Neural cell (in vitro differentiated cells): ENCODE measurements around the gene DUSP2. TPM values are rescaled to one million over a fixed set of nuclear protein-coding genes. Genes with fewer than 3 reads are reported as not detected.

Source experiments
- H2AFZ ChIP-seq: fragments of 200-600, 300-800 bp; sonication (generic), shearing (Covaris generic); 2 replicates; pipeline ENCODE4 v1.6.0; 2014; ENCODE audit warnings: low read depth, mild to moderate bottlenecking, antibody characterized with exemption, low read length, moderate library complexity
- H3F3A ChIP-seq: fragments of 200-600 bp; shearing (Covaris generic); 2 replicates; pipeline ENCODE4 v1.6.1; 2016; ENCODE audit warnings: mild to moderate bottlenecking, moderate library complexity, mixed read lengths, antibody characterized with exemption, low read length; ENCODE audit not compliant: insufficient read depth, poor library complexity, severe bottlenecking
- H3K27ac ChIP-seq: fragments of 200-600, 300-800 bp; sonication (generic), shearing (Covaris generic); 2 replicates; pipeline ENCODE4 v1.5.1; 2014; ENCODE audit warnings: mild to moderate bottlenecking, low read length, moderate library complexity
- H3K27me3 ChIP-seq: fragments of 300-800, 200-600 bp; sonication (generic), shearing (Covaris generic); 2 replicates; pipeline ENCODE4 v1.6.0; 2014; ENCODE audit warnings: mild to moderate bottlenecking, low read depth, low read length, moderate library complexity; ENCODE audit not compliant: insufficient read depth
- H3K36me3 ChIP-seq: fragments of 300-800, 200-600 bp; sonication (generic), shearing (Covaris generic); 2 replicates; pipeline ENCODE4 v1.5.1; 2014; ENCODE audit warnings: mild to moderate bottlenecking, antibody characterized with exemption, low read length, moderate library complexity; ENCODE audit not compliant: insufficient read depth
- H3K4me2 ChIP-seq: fragments of 300-800, 200-600 bp; sonication (generic), shearing (Covaris generic); 2 replicates; pipeline ENCODE4 v1.6.0; 2014; ENCODE audit warnings: mild to moderate bottlenecking, low read length
- H3K4me3 ChIP-seq: fragments of 300-800, 200-600 bp; sonication (generic), shearing (Covaris generic); 2 replicates; pipeline ENCODE4 v1.5.1; 2014; ENCODE audit warnings: mild to moderate bottlenecking, low read length, moderate library complexity
- H3K79me2 ChIP-seq: fragments of 200-600 bp; shearing (Covaris generic); replicated peaks from 2 replicates; pipeline ENCODE4 v1.6.0; 2014; ENCODE audit warnings: mild to moderate bottlenecking, low read length, moderate library complexity; ENCODE audit not compliant: insufficient read depth
- H3K9ac ChIP-seq: fragments of 300-800, 200-600 bp; sonication (generic), shearing (Covaris generic); 2 replicates; pipeline ENCODE4 v1.6.1; 2016; ENCODE audit warnings: mild to moderate bottlenecking, low read length, mixed read lengths
- H3K9me2 ChIP-seq: fragments of 200-600 bp; shearing (Covaris generic); 2 replicates; pipeline ENCODE4 v1.6.1; 2016; ENCODE audit warnings: mild to moderate bottlenecking, low read length, mixed read lengths; ENCODE audit not compliant: insufficient read depth
- H3K9me3 ChIP-seq: fragments of 200-600, 300-800 bp; sonication (generic), shearing (Covaris generic); 2 replicates; pipeline ENCODE4 v1.6.1; 2016; ENCODE audit warnings: mild to moderate bottlenecking, mixed run types, low read length, moderate library complexity, mixed read lengths
- H4K20me1 ChIP-seq: fragments of 200-600 bp; shearing (Covaris generic); 2 replicates; pipeline ENCODE4 v1.6.1; 2016; ENCODE audit warnings: mild to moderate bottlenecking, mixed run types; ENCODE audit not compliant: insufficient read depth
- EP300 ChIP-seq: fragments of 450-650 bp; conservative IDR thresholded peaks from 2 replicates; pipeline ENCODE4 v1.6.1; 2014; ENCODE audit warnings: antibody characterized with exemption, mild to moderate bottlenecking, moderate library complexity; ENCODE audit not compliant: poor library complexity, severe bottlenecking
- EZH2 ChIP-seq: fragments of 200-600, 300-800 bp; shearing (Covaris generic), sonication (generic); IDR thresholded peaks from 2 replicates; pipeline ENCODE4 v1.6.1; 2014; ENCODE audit warnings: antibody characterized with exemption, low read length, borderline replicate concordance, mild to moderate bottlenecking; ENCODE audit not compliant: insufficient read depth, poor library complexity, severe bottlenecking
- MXI1 ChIP-seq: fragments of 450-650 bp; conservative IDR thresholded peaks from 2 replicates; pipeline ENCODE4 v1.6.1; 2014; ENCODE audit warnings: antibody characterized with exemption, mild to moderate bottlenecking; ENCODE audit not compliant: poor library complexity, severe bottlenecking
- POLR2AphosphoS5 ChIP-seq: IDR thresholded peaks from 2 replicates; pipeline ENCODE4 v1.6.1; 2012
- RAD21 ChIP-seq: fragments of 450-650 bp; conservative IDR thresholded peaks from 2 replicates; pipeline ENCODE4 v1.6.1; 2014; ENCODE audit warnings: antibody characterized with exemption, mild to moderate bottlenecking, moderate library complexity
- SMC3 ChIP-seq: fragments of 450-650 bp; conservative IDR thresholded peaks from 2 replicates; pipeline ENCODE4 v1.6.1; 2014; ENCODE audit warnings: antibody characterized with exemption, mild to moderate bottlenecking, moderate library complexity; ENCODE audit not compliant: poor library complexity
- TAF1 ChIP-seq: IDR thresholded peaks from 2 replicates; pipeline ENCODE4 v1.6.1; 2012; ENCODE audit warnings: low read depth
- polyA plus RNA-seq: library from polyadenylated mRNA; depleted of rRNA; stranded (reverse); fragments of >200 nt; gene quantifications from 2 replicates; pipeline ENCODE4 v1.2.3, GENCODE V29; 2014
- TF ChIP-seq, protein P1 (sequence below): fragments of 450-650 bp; IDR thresholded peaks from 2 replicates; pipeline ENCODE4 v1.5.1; 2014; ENCODE audit warnings: antibody characterized with exemption, mild to moderate bottlenecking, moderate library complexity; ENCODE audit not compliant: poor library complexity, severe bottlenecking
- TF ChIP-seq, protein P2 (sequence below): IDR thresholded peaks from 2 replicates; pipeline ENCODE4 v1.6.1; 2012; ENCODE audit warnings: borderline replicate concordance

DUSP2 gene
- polyA plus RNA-seq, 1 donor from 2014 or later, result 2.1 TPM

DNA sequence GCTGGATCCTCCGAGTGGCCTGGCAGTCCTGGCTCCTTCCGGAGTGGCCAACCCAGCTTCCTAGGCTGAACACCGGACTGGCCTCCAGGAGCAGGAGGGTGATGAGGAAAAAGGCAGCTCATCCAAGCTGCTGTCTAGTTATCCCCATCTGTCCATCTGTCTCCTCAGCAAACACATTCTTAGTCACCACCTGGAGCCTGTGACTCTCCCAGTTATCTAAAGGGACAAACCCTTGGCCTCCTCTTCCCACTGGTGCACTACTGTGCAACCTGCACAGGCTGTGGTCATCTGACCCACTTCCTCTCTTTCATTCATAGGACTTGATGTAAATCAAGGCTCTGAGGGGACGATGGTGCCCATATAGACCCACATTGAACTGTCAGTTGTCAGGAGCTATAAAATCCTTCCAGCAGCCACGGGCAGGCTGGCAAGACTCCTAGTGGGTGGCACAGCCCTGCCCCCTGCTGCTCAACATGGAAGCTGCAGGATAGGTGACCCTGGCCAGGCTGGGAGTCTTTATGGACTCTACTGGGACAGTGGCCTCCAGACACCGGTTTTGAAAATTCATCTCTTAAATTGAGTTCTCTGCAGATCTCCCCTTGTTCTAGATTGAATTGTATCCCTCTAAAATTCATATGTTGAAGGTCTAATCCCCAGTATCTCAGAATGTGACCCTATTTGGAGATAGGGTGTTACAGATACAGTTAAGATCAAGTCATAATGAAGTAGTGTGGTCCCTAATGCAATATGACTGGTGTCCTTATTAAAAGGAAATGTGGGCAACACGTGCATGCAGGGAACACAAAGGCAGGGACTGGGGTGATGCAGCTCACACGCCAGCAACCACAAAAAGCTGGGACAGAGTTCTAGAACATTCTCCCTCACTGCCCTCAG, 29.3 kb upstream of the DUSP2 start:
- Histone ChIP-seq H3K9me3 (no peaks in the 10 kb centered on the region), H3K79me2 (no peaks in the 10 kb centered on the region), H3K27me3 (no peaks in the 10 kb centered on the region), H2AFZ (no peak overlapping the region), H3K9ac (no peak overlapping the region), H4K20me1 (no peaks in the 10 kb centered on the region), H3K36me3 (no peaks in the 10 kb centered on the region), H3K9me2 (no peaks in the 10 kb centered on the region), H3K4me2 (no peak overlapping the region), H3K27ac (no peak overlapping the region), H3F3A (no peaks in the 10 kb centered on the region), H3K4me3 (no peak overlapping the region)
- TF ChIP-seq SMC3, result peak; percentile 92
- peak; percentile 85 for TF ChIP-seq RAD21
- TF ChIP-seq, protein P1, sequence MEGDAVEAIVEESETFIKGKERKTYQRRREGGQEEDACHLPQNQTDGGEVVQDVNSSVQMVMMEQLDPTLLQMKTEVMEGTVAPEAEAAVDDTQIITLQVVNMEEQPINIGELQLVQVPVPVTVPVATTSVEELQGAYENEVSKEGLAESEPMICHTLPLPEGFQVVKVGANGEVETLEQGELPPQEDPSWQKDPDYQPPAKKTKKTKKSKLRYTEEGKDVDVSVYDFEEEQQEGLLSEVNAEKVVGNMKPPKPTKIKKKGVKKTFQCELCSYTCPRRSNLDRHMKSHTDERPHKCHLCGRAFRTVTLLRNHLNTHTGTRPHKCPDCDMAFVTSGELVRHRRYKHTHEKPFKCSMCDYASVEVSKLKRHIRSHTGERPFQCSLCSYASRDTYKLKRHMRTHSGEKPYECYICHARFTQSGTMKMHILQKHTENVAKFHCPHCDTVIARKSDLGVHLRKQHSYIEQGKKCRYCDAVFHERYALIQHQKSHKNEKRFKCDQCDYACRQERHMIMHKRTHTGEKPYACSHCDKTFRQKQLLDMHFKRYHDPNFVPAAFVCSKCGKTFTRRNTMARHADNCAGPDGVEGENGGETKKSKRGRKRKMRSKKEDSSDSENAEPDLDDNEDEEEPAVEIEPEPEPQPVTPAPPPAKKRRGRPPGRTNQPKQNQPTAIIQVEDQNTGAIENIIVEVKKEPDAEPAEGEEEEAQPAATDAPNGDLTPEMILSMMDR, result peak; percentile 85
- TF ChIP-seq POLR2AphosphoS5, result no peak

- no peaks in the 10 kb centered on the region for H3K9me3 ChIP-seq
- no peak overlapping the region for H3K4me3 ChIP-seq
- H3K9ac ChIP-seq, result no peak overlapping the region
- no peak overlapping the region for H3K27ac ChIP-seq
- no peaks in the 10 kb centered on the region for H3K36me3 ChIP-seq
- H3F3A ChIP-seq, result no peaks in the 10 kb centered on the region
- no peak overlapping the region for H2AFZ ChIP-seq
- H3K27me3 ChIP-seq, result no peaks in the 10 kb centered on the region
- H3K4me2 ChIP-seq, result no peak overlapping the region
- TF ChIP-seq EP300, result no peak
- no peak for TF ChIP-seq MXI1
- TF ChIP-seq SMC3, result no peak
- TF ChIP-seq POLR2AphosphoS5, result no peak
- TF ChIP-seq EZH2, result no peak
- TF ChIP-seq, protein P1, result no peak
- TF ChIP-seq TAF1, result no peak
- no peak for TF ChIP-seq RAD21
- no peaks in the 10 kb centered on the region for H3K9me2 ChIP-seq
- no peaks in the 10 kb centered on the region for H4K20me1 ChIP-seq
- no peaks in the 10 kb centered on the region for H3K79me2 ChIP-seq
Observed at GRCh38 chr2:96171831-96172230, 26.6 kb upstream of the DUSP2 start.

DNA sequence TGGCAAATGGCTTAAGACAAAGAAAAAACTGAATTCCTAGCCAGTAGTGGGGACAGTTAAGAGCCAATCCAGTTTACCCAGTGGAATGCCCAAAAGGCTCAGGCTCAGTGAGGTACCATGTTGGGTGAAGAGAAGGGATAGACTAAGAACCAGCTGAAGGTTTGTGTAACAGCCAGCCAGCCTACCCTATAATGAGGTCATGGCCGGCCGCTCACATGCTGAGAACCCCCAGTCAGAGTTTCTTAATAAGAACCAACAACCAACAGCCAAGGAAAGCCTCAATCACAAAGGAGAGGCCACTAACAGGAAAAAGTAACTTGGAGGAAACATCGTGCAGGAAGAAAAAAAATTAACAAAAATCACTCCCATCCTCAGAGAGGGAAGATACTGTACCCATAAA, 25.4 kb upstream of the DUSP2 start:
- Histone ChIP-seq H3K4me3 (no peak overlapping the region), H3K9ac (no peak overlapping the region), H3K79me2 (no peaks in the 10 kb centered on the region), H4K20me1 (no peaks in the 10 kb centered on the region), H2AFZ (no peak overlapping the region), H3K9me2 (no peaks in the 10 kb centered on the region), H3K4me2 (no peak overlapping the region), H3K27ac (no peak overlapping the region), H3F3A (no peaks in the 10 kb centered on the region), H3K36me3 (no peaks in the 10 kb centered on the region), H3K9me3 (no peaks in the 10 kb centered on the region), H3K27me3 (no peaks in the 10 kb centered on the region)
- no peak for TF ChIP-seq EP300
- no peak for TF ChIP-seq EZH2
- no peak for TF ChIP-seq SMC3
- TF ChIP-seq TAF1, result no peak
- TF ChIP-seq POLR2AphosphoS5, result no peak
- TF ChIP-seq, protein P2, sequence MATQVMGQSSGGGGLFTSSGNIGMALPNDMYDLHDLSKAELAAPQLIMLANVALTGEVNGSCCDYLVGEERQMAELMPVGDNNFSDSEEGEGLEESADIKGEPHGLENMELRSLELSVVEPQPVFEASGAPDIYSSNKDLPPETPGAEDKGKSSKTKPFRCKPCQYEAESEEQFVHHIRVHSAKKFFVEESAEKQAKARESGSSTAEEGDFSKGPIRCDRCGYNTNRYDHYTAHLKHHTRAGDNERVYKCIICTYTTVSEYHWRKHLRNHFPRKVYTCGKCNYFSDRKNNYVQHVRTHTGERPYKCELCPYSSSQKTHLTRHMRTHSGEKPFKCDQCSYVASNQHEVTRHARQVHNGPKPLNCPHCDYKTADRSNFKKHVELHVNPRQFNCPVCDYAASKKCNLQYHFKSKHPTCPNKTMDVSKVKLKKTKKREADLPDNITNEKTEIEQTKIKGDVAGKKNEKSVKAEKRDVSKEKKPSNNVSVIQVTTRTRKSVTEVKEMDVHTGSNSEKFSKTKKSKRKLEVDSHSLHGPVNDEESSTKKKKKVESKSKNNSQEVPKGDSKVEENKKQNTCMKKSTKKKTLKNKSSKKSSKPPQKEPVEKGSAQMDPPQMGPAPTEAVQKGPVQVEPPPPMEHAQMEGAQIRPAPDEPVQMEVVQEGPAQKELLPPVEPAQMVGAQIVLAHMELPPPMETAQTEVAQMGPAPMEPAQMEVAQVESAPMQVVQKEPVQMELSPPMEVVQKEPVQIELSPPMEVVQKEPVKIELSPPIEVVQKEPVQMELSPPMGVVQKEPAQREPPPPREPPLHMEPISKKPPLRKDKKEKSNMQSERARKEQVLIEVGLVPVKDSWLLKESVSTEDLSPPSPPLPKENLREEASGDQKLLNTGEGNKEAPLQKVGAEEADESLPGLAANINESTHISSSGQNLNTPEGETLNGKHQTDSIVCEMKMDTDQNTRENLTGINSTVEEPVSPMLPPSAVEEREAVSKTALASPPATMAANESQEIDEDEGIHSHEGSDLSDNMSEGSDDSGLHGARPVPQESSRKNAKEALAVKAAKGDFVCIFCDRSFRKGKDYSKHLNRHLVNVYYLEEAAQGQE, result no peak
- TF ChIP-seq, protein P1, result no peak
- no peak for TF ChIP-seq MXI1
- no peak for TF ChIP-seq RAD21
